Hematopoietic multipotent progenitor cell treated with erythropoietin and hydrocortisone succinate and interleukin-3 and kit ligand, for 17 days (in vitro differentiated cells): ENCODE data around the gene NR2F1-AS1.

Experiments
- DNase-seq: peaks from one replicate; pipeline ENCODE4 v3.0.0-alpha.2; 2015; ENCODE audit warnings: low spot score

NR2F1-AS1 gene

DNA sequence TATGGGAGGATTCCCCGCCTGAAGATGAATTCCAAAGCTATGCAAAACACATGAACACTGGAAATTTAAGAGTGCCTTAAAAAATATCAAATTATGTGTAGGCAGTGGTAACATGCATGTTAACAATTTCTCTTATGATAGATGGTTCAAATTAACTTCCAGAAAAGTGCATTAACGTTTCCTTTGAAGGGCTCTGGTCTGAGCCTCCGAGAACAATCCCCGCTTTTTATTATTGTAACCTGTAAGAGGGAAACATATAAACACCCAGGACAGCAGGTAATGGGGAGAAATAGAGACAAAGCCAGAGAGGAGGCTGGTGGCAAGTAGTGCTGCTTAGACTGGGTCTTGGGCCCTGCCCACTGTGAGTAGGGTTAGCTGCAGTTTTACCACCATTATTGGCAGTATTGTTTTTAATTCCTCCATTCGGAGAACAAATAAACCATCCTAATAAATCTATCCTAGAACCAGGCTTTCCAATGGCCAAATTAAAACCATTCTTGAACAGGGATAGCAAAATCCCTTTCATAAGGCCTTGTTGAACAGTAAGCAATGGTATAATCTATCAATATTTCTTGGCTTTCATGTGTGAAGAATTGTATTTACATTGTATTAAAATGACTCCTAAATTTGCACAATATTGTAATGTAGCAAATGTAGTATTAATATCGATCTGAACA lies 8.3 kb upstream of the NR2F1-AS1 start:
- DNase-seq = no peak

GRCh38 chr5:93588352-93589151 lies 7.5 kb upstream of the NR2F1-AS1 start:
- DNase-seq = no peak

DNA sequence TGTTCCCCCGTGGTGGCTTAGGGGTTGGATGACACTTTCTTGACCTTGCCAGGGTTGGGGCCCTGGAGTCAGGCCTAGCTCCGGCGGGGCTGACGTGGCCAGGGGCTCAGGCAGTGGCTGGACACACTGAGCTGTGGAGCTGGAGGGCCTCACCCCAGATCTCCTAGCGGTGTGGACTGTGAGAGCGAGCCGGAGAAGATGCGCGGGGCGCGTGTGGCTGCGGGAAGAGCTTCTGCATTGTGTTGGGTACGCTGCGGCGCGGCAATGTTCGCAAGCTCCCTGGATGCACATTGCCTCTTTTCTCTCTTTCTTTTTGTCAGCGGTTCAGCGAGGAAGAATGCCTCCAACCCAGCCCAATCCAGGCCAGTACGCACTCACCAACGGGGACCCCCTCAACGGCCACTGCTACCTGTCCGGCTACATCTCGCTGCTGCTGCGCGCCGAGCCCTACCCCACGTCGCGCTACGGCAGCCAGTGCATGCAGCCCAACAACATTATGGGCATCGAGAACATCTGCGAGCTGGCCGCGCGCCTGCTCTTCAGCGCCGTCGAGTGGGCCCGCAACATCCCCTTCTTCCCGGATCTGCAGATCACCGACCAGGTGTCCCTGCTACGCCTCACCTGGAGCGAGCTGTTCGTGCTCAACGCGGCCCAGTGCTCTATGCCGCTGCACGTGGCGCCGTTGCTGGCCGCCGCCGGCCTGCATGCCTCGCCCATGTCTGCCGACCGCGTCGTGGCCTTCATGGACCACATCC lies 6.8 kb upstream of the NR2F1-AS1 start:
- no peak for DNase-seq

DNA sequence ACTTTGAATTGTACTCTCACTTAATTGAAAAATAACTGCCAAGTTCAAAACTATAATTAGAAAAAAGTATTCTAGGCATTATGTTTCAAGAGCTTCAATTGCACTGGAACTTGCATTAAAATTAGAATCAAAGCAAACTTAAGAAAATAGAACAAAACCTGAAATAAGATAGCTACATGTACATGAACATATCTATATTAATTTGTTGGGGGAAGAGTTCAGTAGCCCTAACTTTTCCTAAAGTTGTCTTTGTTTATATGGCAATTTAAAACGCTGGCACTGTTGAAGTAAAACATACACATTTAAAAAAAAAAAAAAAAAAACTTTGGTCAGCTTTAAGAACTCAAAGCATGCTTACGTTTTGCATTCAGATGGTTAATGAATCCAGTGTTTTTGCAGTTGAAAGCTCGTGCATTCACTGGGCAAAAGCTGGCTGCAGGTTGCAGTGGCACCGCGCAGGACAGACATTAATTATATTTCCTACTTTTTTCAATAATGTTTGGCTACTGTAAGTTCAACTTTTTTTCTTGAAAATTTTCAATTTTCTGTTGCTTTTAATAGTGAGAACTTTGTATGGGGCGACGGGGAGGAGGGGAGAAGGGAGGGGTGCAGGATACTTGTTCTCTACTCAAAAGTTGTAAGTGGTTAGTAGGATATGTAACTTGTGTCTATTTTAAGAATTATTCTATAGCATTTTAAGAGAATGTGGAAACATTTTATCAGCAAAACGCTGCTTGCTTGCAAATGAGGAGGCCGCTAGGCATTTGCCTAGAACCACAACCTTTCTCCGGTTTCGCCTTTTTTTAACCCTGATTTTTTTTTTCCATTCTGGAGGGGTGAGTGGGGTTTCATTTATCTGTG lies 5.9 kb upstream of the NR2F1-AS1 start:
- no peak for DNase-seq

DNA sequence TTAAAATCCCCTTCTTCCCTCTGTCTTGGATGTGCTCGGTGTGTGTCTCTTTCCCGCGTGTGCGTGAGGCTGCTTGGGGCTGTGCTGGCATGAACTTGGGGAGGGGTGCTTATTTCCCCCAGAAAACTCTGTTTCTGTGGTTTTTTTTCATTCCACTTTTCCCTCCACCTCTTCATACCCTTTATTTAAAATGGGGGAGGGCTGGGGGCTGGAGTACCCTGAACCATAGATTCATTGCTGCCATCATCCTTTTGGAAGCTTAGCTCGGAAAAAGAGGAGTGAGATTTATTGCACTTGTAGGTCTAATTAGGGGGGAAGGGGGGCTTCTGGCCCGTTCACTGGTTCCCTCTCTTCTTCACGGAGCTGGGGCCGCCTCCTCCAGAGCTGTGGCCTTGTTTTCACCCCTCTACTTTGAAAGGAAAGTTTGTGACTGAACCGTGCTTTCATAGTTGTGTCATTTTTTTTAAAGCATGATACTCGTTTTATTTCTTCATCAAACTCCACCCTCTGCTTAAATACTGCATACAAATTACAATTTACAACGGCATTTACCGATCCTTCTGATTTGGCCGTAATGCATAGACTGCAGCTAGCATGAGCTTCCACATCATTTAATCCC lies 4.9 kb upstream of the NR2F1-AS1 start:
- no peak for DNase-seq

- DNase-seq = no peak
Observed at GRCh38 chr5:93585041-93585766, 4.2 kb upstream of the NR2F1-AS1 start.

GRCh38 chr5:93584596-93585040 lies 3.6 kb upstream of the NR2F1-AS1 start:
- DNase-seq = no peak

GRCh38 chr5:93583768-93584595 lies 3.0 kb upstream of the NR2F1-AS1 start:
- DNase-seq = no peak

DNA sequence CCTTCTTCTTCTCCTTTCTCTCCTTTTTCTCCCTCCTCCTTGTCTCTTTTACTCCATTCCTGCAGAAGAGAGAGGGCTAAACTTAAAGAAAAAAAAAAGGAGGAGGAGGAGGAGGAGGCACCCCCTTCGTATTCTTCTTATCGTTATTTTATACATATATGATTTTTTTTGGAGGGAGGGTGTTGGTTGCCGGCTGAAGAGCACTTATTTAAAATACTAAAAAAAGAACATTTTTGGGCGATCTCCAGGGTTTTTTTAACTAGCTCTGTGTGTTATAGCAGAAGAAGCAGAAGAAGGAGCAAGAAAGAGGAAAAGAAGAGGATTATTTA lies 2.4 kb upstream of the NR2F1-AS1 start:
- peak; percentile 10 for DNase-seq

DNA sequence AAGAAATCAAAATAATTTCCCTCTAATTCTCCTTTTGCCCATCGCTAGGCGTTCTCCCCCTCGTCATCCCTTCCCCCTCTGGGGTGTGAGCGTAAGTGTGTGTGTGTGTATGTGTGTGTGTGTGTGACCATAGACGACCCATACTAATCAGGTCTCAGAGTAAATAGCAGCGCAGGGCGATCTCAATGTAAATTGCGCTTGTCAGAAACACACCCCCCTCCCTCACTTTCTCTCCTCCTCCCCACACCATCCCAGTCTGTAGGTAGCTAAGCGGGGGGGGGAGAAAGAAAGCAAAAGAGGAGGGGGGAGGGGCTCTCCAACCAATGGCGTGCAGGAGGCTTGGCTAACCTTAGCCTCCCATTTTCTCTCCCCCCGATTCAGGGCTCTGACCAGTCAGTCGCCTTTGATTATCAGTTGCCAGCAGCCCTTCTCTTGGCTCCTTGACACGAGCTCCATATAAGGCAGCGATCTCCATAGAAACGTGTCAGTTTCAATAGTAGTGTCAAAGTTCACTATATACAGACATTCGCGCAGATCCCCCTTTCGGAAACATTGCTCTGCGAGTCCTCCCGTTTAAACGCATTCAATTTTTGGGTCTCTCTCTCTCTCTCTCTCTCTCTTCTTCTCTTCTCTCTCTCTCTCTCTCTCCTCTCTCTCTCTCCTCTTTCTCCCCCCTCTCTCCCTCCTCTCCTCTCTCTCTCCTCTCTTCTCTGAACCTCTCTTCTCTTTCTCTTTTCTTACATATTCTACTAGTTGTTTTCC lies 1.8 kb upstream of the NR2F1-AS1 start, which contains the start of gene NR2F1:
TSS of gene NR2F1 (plus strand) at position 546 of the 762 bp plus-strand sequence. CDS start 1,802 bp downstream, outside the sequence.
- peak; percentile 75 for DNase-seq

GRCh38 chr5:93582167-93582462 lies 1.1 kb upstream of the NR2F1-AS1 start:
- DNase-seq = no peak

- DNase-seq = no peak
Observed at GRCh38 chr5:93580063-93580926, 724 bp downstream of the NR2F1-AS1 start.

- DNase-seq = no peak
Observed at GRCh38 chr5:93579692-93580062, 1.3 kb downstream of the NR2F1-AS1 start.

GRCh38 chr5:93578813-93579691 lies 2.0 kb downstream of the NR2F1-AS1 start:
- DNase-seq = no peak

DNA sequence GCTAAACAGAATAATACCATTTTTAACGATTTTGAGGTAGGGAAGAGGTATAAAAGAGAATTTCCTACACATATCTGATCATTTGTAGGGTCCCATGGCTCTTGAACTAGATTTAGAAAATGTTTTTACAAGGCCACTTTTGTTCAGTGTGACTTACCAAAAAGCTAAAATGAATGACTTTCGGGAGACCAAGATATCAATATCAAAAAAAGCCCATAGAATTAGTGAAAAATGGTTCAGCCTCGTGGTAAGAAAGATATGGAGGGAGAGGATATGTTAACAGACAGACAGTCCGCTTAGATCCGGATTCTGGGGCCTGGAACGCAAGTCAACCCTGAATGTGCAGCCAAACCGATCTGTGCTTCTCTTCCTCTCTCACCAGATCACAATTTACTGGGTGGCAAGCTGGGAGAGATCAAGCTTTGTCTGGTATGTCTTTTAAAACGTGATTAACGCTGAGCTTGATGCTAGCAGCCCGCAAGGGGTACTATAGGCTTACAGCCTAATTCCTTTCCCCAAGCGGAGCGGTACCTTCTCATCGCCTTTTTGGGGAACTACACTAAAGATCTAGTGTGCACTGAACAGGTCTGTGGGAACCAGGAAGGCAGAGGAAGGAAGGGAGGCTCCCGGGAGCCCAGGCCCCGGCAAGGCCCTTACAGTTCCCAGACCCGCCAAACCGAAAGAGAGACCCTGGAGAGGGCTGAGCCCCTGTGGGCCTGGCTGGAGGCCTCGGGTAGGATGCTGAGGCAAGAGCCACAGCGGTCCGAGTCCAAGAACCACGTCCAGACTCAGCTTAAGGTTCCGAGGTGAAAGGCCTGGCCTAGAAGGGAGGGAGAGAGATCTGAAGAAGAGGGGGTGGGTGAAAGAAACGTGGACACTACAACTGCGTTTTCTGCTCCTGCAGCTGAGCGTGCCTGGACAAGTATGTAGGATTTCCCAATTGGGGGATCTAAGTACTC lies 2.9 kb downstream of the NR2F1-AS1 start:
- DNase-seq = no peak
